T47D (cell line): ENCODE data around the gene REEP3.
"Not testable (repeated sequence)": the region's sequence is repeated elsewhere in the genome, so short reads cannot be mapped to it uniquely, and the experiment has no call there.

Experiments used
- DNase-seq, 2 experiments: peaks; one replicate each; pipeline versions ENCODE4 v3.0.0 to v3.0.0-alpha.2; 2011 to 2012; ENCODE audit warnings: low read depth in 1 of 2, low spot score in 1 of 2
- JUND ChIP-seq: IDR thresholded peaks from 2 replicates; pipeline ENCODE4 v1.6.1; 2012; ENCODE audit warnings: low read depth
- in situ Hi-C: cut with HindIII; loops from 2 replicates; pipeline ENCODE4 v1.10.0; 2016; ENCODE audit warnings: low sequenced_read_pairs, low pct_unique_long_range_greater_than_20kb

The REEP3 gene, protein sequence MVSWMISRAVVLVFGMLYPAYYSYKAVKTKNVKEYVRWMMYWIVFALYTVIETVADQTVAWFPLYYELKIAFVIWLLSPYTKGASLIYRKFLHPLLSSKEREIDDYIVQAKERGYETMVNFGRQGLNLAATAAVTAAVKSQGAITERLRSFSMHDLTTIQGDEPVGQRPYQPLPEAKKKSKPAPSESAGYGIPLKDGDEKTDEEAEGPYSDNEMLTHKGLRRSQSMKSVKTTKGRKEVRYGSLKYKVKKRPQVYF

DNA sequence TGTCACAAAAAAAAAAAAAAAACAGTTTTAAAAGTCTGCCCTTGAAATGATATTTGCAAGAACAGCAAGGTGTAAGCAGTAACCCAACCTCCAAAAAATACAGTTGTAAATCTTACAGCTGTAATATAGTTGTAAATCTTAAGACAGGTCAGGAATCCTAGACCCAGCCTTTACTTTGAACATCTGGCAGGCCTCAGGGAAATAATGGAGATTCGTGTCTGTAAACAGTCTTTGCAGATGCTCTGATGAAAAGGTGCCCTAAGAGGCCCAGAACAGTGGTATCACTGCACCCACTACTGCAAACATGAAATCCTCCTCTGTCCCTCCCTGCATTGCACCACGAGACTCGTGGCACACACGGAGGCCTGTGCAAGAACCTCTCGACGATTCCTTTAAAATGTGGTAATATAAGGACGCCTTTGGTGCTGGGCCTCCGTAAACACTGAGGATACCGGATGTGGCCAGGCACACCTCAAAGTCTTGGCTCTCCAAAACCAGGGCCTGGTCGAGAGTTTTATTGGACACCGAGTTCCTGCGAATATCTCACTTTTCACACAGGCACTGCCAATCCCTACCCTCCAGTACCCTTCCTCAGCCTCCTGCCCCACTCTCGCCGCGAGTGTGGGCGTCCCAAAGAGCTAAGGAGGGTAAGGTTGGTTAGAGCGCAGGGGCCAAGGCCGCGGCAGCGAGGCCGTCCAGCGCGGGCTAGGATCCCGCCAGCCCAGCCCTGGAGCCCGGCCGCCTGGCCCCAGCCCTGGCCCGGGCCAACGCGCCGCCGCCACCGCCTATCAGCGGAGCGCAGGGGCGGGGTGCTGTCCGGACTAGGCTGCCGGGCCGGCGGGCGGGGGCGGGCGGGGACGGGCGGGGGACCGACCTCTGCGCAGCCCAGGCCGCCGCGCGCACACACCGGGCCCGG lies at the start of gene REEP3:
REEP3 (plus strand) TSS at position 902 of the 916 bp plus-strand sequence. CDS start 145 bp downstream, outside the sequence.
- DNase-seq: peak; percentile 86
- no peak for TF ChIP-seq JUND
- in situ Hi-C loops: no loop called here

- TF ChIP-seq JUND: no peak
- no peak for DNase-seq
- in situ Hi-C loops: no loop called here
Measured at GRCh38 chr10:63474488-63474887, 46.7 kb upstream of the REEP3 start.

- no peak for DNase-seq
- in situ Hi-C loops: no loop called here
- no peak for TF ChIP-seq JUND
Measured at GRCh38 chr10:63477927-63478326, 43.3 kb upstream of the REEP3 start.

DNA sequence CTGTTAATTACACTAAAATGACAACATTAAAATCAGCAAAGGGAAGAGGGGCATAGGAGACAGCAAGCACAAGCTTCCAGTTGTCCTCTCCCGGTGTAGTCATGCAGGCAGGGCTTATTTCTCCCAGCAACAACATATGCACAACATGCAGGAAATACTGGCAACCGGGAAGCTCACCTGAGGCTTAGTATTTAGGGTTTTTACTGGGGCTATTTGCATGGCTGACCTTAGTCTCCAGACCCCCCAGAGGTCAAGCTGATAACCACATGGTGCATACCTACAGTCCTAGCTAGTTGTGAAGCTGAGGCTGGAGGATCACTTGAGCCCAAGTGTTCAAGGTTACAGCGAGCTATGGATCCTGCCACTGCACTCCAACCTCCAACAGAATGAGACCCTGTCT lies 42.6 kb upstream of the REEP3 start:
- no peak for DNase-seq
- in situ Hi-C loops: no loop called here
- TF ChIP-seq JUND: no peak

- in situ Hi-C loops: no loop called here
- no peak for TF ChIP-seq JUND
Measured at GRCh38 chr10:63480237-63480636, 41.0 kb upstream of the REEP3 start.

DNA sequence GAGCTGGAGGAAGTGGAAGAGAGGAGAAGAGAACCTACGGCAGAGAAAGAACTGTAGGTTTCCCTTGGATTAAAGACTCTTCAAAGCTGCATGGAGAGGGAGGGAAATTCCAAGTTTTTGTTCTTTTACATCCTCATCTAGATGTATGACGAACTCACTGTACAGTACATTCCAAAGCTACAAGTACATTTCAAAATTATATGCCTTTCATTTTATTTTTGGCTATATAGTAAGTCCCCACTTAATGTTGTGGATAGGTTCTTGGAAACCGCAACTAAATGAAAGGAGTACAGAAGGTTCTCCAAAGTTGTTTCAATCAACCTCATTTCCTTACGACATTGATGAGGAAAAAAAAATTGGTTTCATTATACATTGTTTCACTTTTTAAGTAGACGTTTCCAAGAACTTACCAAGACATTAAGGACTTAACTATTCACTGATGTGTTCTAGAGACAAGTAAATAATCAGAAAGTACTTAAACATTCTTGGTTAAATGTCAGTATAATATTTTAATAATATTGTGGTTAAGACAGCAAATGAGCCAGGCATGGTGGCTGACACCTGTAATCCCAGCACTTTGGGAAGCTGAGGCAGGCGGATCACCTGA lies 39.3 kb upstream of the REEP3 start:
- in situ Hi-C loops: no loop called here
- TF ChIP-seq JUND: no peak

More at GRCh38 chr10:63480237-63480636, 41.0 kb upstream of the REEP3 start:
- DNase-seq: no peak

GRCh38 chr10:63483983-63484382 lies 37.2 kb upstream of the REEP3 start:
- in situ Hi-C loops: no loop called here
- TF ChIP-seq JUND: no peak
- no peak for DNase-seq

More for the DNA sequence above, 39.3 kb upstream of the REEP3 start:
- no peak for DNase-seq

DNA sequence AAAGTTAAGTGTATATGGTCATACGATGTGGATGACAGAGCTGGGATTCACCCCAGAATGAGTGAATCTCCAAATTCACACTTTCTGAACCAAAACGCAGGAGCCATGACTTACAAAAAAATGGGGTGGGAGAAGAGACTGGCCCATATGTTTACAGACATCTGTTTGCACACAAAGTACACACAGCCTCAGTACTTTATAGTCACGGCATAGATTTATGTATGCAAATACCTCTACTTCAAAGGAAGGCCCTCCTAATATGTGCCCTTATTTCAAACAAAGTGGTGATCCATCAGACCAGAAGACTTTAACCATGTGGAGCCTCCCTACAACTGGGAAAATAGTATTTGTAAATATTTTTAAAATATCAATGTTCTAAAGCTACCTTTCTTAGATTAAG lies 33.2 kb upstream of the REEP3 start:
- TF ChIP-seq JUND: no peak
- DNase-seq: no peak
- in situ Hi-C loops: no loop called here

GRCh38 chr10:63489838-63490237 lies 31.4 kb upstream of the REEP3 start:
- in situ Hi-C loops: no loop called here
- no peak for DNase-seq
- no peak for TF ChIP-seq JUND

DNA sequence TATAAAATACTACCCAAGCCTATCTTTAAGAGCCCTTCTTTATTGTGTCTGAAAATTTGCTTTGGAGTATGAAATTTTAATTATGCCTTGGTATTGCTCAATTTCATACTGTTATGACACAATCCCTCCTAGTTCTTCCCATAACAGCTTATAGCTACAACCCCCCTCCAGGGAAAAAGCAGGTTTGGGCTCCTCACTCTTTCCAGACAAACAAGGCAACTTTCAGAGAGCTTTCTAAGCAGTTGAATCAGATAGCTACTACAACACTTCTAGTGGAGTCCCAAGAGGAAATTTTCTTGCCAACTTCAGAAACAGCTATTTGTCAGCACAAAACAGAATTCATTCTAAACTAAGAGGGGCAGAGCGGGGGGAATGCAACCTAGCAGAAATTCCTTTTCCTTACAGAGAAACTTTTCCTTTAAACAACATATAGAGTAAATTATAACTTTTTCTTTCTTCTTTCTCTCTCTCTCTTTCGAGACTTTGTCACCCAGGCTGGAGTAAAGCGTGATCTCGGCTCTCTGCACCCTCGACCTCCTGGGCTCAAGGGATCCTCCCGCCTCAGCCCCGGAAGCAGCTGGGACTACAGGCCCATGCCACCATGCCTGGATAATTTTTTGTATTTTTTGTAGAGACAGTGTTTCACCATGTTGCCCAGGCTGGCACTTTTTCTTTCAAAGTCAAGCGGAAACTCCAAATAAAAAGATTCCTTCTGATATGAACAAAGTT lies 29.4 kb upstream of the REEP3 start:
- DNase-seq: peak in 1 of 2 experiments; percentile 75
- in situ Hi-C loops: no loop called here
- TF ChIP-seq JUND: no peak

- DNase-seq: peak in 1 of 2 experiments; percentile 18
- in situ Hi-C loops: not testable (repeated sequence)
Measured at GRCh38 chr10:63492317-63492690, 28.9 kb upstream of the REEP3 start.

GRCh38 chr10:63493004-63493403 lies 28.2 kb upstream of the REEP3 start:
- no peak for TF ChIP-seq JUND
- DNase-seq: no peak
- in situ Hi-C loops: no loop called here
